Measurements from ENCODE around the gene CDCA8.
"Not testable (repeated sequence)": the region's sequence is repeated elsewhere in the genome, so short reads cannot be mapped to it uniquely, and the experiment has no call there.

Gene CDCA8

DNA sequence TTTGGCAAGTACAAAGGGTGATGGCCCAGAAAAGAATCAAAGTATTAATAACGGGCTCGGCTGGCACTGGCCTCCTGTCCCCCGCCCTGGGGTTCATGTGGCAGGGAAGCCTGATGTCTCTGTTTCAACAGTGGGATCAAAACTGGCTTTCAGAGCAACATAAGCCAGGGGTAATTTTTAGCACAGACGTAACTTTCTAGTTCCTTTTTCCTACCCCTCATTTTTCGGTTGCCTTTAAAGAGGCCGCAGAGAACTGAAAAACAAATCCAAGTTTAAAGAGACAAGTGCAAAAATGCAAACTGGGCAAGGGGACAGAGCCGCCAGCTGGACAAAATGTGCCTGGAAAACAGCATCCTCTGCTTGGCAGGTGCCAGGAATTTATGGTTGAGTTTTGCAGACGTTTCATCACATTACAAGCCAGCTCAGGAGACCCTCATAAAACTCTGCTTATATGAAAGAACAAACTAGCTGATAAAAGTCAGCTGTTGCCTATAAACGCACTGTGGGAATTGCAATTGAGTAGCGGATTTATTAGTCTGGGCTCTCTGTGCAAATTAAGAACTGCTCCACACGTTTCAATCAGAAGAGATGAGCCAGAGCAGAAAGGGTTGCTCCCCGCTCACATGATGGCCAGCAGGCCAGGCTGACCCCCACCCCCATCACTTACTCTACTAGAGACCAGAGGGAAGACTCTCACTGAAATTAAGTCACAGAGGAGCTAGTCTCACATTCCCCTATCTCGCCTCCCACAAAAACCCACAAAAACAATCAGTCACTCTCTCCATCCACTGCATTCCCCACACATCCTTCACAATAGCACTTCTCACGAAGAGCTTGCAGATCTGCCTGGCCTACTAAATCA, 15.8 kb upstream of the CDCA8 start:
- no peak for DNase-seq

DNA sequence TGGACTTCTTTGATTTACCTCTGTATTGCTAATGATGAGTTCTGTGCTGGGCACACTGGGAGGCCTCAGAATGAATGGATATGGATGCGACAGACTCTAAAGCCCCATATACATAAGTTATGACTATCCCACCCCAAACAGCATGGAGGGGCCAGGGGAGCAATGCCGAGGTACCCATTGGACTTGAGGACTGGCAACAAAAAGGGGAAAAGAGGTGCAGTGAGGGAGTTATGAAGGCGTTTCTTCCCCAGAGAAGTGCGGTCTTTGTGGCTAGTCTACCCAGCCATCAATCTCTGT, 15.2 kb upstream of the CDCA8 start:
- no peak for DNase-seq

DNA sequence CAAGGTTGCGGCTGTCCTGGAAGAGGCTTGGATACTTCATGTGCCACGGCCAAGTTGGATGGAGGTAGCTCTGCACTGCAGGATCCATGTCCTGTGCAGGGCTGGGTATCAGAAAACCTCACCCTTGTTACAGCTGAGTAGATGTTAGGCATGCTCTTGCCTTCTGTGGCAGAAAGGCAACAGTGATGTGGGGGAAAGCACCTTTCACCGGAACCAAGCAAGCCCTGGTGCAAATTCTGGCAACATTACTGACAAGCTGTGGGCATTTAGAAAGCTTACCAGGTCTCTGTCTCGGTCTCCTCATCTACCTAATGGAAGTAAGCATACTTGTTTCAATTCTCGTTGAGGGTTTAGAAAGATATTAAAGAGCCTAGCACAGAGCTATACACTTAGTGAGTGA, 14.5 kb upstream of the CDCA8 start:
- no peak for DNase-seq

DNA sequence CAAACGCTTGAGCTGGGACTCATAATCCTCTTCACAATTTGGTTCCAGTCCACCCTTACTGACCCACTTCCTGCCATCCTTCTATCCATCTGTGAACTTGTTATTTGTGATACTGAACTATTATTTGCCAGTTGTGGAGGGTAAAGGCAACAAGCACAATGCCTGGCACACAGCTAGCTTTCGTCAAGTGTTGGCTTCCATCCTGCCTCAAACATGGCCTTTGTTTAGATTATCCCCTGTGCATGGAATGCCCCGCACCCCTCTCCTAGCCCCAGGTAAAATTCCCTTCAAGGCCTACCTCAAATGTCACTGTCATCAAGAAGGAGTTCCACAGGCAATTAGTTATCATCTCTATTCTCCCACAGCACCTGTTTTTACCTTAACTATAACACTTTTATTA, 11.4 kb upstream of the CDCA8 start:
- no peak for DNase-seq

DNA sequence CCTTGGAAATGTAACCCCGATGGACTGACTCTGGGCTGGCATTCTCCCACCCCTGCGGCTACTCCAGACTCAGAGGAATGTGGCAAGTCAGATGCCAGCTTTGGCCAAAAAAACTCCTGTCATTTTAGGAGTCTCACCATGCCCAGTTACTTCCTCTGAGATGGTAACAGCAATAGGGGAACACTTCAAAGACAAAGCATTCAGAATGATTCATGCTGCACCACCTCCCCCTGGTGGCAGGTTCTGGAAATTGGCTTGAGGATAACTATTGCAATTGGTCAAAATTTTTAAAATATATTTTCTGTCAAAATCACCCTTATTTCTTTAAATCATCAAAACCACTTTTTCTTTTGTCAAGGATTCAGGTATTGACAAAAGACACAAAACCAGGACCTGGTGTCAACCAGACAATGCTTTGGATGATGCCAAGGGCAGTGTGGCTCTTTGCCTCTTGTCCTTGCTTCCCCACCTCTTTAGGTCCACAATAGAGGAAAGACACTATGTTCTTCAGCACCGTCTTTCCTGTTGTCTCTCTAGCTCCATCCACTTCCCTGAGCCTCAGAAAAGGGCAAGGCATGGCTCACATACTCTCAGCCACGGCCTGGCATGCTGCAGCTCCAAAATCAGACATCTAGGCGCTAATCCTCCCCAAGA, 9.9 kb upstream of the CDCA8 start:
- DNase-seq, result peak; percentile 43

DNA sequence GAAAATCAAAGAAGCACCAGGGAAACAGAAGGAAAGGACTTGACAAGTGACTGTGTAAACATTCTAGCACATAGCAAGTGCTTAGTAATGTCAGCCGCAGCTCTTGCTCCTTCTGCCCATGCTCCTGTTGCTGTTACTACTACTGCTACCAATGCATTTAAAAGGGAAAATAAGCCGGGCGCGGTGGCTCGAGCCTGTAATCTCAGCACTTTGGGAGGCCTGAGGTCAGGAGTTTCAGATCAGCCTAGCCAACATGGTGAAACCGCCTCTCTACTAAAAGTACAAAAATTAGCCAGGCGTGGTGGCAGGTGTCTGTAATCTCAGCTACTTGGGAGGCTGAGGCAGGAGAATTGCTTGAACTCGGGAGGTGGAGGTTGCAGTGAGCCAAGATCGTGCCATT, 8.1 kb upstream of the CDCA8 start:
- not testable (repeated sequence) for DNase-seq

DNA sequence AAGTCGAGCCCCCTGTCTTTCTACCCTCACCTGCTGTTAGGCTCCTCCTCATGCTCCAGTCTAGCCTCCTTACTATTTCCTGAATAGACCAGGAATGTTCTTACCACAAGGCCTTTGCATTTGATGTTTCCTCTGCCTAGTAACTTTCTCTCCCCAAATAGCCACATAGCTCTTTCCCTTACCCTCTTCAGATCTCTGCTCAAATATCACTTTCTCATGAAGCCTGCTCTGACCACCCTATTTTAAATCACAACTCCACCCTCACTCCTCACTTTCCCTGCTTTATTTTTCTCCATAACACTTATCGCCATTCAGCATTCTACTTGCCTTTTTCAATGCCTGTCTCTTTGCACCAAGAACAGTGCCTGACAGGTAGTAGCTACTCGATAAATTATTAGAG, 6.6 kb upstream of the CDCA8 start:
- no peak for DNase-seq

DNA sequence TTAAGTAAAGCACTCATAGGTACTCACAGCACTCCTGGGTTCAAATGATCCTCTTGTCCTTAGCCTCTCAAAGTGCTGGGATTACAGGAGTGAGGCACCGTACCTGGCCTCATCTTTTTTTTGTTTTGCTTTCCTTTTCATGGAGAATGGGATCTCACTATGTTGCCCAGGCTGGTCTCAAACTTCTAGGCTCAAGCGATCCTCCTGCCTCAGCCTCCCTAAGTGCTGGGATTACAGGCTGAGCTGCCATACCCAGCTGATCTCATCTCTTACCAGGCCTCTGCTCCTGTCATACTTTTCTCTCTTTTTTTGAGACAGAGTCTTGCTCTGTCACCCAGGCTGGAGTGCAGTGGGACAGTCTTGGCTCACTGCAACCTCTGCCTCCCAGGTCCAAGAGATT, 4.6 kb upstream of the CDCA8 start:
- DNase-seq, result not testable (repeated sequence)

DNA sequence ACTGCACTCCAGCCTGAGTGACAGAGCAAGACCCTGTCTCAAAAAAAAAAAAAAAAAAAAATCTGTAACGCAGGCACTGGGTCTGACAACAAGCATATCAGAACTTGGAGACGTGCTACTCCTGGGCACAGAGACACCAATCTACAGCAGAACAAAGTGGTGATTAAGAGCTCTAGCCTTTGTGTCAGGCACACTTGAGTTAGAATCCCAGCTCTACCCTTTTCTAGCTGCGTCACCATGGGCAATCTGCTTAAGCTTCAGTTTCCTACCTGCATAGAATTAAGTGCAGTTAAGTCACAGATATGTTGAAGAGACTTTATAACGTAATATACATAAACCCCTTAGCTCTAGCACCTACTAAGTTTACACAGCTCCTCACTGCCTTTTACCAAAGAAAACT, 3.4 kb upstream of the CDCA8 start:
- no peak for DNase-seq

DNA sequence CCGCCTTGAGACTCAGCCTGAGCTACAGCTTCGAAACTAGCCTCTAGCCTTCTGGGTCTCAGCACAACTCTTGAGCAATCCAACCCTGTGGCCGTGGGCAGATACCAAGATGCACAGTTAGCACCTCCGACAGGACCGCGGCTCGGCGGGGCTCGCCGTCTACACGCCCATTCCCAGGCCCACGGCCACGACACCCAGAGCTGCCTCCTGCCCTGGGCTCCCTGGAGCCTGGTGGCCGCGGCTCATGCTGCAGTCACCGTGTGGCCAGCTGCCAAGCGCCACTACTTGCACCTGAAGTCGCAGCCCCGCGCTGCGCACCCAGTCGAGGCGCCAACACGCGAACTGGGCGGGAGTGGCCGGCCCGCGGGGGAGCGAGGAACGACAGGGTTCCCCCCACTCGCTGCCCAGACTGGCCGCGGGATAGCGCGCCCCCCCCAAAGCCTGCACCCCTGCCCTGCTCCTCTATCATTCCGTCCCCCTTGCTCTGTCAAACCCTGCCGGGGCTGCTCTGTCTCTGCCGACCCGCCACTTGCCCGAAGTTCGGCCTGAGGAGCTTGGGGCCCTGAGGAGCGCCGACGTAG, 729 bp upstream of the CDCA8 start:
- peak; percentile 28 for DNase-seq

DNA sequence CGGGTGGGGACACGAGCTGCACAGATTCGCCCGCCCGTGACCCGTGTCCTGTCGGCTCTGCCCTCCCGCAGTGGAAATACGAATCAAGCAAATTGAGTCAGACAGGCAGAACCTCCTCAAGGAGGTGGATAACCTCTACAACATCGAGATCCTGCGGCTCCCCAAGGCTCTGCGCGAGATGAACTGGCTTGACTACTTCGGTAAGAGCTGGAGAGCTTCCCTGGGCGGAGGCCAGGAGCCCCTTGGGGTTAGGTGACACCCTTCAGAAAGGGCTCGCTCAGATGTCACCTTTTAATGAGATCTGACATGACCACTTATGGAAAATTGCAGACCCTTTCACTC, 489 bp downstream of the CDCA8 start:
- DNase-seq, result no peak

DNA sequence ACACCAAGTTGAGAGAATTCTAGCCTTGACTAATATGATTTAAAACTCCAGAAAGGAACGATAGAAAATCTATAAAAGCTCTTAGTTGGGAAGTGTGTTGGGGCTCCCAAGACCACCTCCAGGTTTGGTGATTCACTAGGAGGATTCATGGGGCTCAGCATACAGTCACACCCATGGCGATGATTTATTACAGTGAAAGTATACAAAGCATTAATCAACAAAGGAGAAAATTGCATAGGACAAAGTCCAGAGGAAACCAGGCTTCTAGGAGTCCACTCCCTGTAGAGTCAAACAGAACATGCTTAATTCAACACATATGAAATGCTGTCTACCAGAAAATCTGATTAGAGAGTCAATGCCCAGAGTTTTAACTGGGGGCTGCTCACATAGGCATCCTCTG, 4.8 kb downstream of the CDCA8 start:
- no peak for DNase-seq

DNA sequence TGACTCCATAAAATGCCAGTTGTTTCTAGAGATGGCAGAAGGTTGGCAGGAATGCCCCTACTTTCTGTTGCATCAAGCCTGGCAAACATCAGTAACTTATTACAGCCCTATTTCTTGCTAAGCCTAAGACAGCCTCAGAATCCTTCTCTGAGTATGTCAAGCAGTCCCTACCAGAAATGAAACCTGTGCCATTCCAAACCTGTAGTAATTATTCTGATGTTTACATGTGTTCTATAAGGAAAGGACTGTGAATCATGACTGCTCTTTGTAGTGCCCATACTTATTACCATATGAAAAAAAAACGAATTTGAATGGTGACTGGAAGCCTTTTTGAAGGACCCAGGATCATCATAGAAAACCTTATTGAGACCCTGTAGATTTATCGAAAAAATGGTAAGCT, 5.4 kb downstream of the CDCA8 start:
- DNase-seq, result no peak

DNA sequence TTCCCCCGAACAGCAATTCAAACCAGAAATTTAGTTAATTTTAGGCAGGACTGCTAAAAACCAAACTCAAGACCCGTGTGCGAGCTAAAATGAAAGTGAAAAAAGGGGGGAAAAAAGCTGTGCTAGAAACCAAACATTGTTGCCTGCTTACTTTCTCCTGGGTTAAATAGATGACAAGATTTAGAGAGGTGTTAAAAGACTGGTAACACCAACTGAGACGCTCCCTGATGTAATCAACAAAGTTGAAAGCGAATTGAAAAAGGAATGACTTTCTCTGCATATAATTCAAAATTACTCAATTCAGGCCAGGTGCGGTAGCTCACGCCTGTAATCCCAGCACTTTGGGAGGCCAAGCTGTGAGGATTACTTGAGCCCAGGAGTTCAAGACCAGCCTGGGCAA, 6.8 kb downstream of the CDCA8 start:
- no peak for DNase-seq

DNA sequence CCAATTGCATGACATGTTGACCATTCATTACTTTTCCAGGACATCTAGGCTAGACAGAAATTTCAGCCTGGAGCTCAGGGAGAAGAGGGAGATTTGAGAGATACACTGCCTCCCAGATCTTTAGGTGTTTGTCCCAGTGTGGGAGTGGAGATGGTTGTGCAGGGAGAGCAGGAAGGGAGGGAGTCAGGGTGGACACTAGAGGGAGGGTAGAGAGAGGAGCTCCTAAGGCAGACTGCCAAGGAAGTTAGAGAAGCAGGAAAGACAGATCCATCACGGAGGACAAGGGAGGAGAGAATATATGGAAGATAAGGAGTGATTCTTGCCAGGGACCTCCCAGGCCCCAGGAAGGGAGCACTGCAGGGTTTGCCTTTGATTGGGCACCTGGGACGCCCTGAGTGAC, 8.7 kb downstream of the CDCA8 start:
- peak; percentile 52 for DNase-seq

DNA sequence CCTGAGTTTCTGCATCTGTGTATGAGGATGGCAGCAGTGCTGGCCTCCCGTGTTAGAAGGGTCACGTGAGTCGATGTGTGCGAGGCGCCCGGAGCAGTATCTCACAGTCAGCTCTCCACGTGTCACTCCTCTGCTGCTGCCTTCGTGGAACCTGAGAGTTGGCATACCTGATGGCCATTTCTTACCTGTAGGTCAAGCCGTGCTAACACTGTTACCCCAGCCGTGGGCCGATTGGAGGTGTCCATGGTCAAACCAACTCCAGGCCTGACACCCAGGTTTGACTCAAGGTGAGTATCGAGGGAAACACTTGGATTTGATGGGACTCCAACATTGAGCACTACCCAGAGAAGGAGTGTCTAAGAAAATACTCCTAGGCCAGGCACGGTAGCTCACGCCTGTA, 10.7 kb downstream of the CDCA8 start:
- no peak for DNase-seq

DNA sequence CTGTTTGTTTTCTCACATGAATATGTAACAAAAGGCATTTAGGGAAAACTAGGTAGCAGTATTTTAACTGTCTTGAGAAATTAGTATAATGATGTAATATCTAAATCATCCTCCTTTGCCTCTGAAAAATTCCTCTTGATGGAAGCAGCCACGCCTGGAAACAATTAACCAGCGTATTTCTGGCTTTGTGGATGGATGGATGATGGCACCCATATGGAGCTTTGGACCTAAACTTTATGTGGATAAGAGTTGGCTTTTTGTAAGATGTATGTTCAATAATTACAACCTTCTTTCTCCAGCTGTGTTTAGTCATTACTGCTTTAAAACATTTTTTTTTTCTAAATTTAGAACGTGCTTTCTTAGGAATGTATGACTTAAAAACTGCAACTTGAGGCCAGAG, 12.7 kb downstream of the CDCA8 start:
- no peak for DNase-seq

DNA sequence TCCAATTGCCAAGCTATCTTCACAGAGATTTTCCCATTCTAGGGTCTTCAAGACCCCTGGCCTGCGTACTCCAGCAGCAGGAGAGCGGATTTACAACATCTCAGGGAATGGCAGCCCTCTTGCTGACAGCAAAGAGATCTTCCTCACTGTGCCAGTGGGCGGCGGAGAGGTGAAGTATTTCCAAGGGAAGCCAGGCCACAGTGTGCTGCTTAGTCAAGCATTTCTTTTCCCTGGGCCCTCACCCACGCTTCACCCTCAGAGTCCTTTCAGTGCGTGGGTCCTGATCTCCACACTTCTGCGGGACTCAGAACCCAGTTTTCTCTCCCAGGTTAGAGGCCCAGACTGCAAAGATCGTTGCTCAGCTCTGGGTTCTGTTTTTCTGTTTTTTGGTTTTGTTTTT, 13.1 kb downstream of the CDCA8 start:
- no peak for DNase-seq

DNA sequence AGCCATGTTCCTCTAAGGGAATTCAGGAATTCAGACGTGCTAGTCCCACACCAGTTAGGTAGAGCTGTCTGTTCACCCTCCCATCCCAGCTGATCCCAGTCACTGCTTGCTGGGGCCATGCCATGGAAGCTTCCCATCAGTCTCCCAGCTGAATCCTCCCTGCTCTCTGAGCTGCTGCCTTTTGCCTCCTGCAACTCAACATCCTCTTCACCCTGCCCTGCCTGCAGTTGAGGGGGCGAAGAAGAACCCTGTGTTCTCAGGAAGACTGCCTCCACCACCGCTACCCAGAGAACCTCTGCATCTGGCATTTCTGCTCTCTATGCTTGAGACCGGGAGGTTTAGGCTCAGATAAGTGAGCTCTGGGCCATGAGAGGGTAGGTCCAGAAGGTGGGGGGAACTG, 16.2 kb downstream of the CDCA8 start:
- DNase-seq, result no peak

DNA sequence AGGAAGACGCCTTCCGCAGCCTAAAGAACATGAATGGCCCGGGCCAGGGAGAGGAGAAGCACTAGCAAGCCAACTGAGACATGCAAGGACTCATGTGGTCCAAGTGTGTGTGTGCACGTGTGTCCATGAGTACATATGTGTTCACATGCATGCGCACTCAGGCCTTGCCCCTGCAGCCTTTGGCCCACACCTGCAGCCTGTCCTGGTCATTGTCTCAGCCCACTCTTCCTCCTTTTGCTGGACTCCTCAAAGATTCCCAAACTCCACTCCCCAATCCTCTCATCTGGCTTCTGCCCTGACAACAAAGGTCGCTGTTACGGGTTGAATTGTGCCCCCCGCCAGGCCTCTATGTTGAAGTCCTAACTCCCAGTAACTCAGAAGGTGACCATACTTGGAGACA, 21.9 kb downstream of the CDCA8 start:
- no peak for DNase-seq

DNA sequence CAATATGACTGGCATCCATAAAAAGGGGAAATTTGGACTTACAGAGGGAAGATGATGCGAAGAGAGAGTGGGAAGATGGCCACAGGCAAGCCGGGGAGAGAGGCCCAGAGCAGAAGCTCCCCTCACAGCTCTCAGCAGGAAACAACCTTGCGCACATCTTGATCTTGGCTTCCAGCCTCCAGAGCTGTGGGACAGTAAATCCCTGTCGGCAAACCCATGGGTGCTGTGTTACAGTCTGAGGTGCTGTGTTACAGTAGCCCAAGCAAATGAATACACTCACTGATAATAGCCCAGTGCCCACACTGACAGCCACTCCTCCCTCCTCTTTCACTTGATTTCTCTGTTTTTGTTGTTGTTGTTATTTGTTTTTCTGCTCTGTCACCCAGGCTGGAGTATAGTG, 22.4 kb downstream of the CDCA8 start:
- DNase-seq, result no peak

DNA sequence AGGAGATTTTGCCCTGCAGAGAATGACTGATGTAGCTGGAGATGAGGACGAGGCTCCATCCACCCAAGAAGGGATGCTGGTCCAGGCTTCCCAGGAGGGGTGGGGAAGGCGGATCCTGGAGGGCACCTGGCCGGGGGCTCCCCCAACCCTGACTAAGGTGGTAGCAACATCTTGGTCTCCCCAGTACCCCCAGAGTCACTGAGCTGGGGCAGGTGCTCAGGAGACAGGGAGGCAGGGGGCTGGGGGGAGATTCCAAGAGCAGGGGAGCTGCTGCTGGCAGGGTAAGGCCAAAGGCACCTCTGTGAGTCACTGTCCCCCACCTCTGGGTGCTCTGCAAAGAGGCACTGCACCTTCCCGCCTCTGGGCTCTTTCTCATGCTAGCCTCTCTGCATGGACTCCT, 24.0 kb downstream of the CDCA8 start:
- no peak for DNase-seq

DNA sequence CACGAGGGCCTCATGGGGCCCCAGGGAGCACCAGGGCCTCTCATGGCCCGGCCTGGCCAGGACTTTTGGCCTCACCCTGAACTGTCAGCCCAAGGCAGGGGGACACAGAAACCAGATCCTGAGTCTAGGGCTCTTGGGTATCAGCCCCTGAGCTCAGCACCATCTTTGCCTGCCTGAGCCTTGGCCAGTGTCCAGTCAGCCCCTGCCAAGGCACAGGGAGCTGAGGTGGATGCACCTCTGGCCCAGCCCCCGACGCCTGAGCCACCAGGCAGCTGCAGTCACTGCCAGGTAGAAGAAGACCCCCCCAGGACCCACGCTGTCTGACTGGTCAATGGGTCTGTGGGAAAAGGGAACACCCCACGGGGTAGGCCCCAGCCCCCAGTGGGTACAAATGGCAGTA, 25.3 kb downstream of the CDCA8 start:
- no peak for DNase-seq

DNA sequence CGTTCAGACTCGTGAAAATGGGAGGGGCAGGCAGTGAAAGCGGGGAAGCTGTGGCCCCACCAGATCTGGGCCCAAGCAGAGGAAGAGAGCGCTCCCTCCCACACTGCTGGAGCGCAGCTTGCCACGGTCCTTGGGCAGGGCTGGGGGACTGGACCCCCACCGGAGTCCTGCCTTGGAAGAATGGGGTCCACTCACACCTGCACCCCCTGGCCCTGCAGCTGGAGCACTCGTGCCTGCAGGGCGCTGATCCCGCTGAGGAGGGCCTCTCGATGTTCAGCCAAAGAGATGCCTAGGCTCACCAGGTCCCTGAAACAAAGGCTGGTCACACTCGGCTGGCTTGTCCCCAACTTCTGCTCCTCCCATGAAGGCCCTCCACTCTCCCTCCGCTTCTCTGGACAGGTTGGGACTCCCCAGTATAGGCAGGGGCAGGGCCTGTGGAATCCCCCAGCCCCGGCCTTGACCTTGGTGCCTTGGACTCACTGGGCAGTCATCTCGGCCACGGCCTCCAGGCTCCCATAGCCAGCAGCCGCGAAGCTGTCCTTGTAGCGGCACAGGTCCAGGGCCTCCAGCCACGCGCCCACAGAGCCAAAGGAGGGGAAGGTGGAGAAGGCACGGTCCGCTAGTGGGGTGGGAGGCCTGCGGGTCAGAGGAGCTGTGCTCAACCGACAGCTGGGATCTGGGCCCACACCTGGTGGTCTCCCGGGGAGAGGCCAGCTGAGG, 26.0 kb downstream of the CDCA8 start:
- DNase-seq, result no peak

Measured in NCI-H226 (cell line).